Medulla oblongata (tissue), 1 donor: Measurements from ENCODE around the gene IFT52.
"Not testable (repeated sequence)": the region's sequence is repeated elsewhere in the genome, so short reads cannot be mapped to it uniquely, and the experiment has no call there.

Experiments used
- DNase-seq: peaks from one replicate; pipeline ENCODE4 v3.0.0-alpha.2; 2015; ENCODE audit errors: extremely low spot score

IFT52 gene

DNA sequence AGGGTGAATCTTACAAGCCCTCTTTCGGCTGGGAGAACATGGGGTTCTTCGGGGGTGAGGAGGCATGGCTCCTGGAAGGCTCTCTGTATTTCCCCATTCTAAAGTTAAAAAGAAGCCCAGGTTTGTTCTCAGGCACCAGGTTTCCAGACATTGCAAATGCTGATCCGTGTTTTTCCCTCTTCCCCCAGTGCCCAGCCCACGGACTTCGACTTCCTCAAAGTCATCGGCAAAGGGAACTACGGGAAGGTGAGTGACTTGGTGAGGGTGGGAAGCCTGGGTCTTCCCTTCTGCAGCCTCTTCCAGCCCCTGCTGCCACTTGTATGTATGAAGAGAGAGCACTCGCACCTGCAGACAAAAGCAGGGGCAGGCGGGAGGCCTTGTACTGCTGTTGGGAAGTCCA lies 23.3 kb upstream of the IFT52 start:
- DNase-seq = no peak

DNA sequence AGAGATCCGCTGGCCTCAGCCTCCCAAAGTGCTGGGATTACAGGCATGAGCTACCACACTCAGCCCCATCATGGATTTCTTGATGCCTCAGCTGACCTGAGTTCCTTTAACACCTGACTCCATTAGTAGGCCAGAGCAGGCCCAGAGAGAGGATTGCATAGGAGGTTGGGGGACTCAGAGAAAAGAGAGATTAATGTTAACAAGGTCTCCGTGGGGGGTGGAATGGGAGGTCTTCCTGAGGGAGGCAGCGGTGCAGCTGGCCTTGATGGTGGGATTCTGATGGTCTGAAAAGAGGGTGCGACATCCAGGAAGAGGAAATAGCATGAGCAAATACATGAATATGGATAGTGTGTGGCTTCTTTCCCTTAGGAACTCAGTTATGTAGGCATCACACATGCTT lies 22.0 kb upstream of the IFT52 start:
- no peak for DNase-seq

DNA sequence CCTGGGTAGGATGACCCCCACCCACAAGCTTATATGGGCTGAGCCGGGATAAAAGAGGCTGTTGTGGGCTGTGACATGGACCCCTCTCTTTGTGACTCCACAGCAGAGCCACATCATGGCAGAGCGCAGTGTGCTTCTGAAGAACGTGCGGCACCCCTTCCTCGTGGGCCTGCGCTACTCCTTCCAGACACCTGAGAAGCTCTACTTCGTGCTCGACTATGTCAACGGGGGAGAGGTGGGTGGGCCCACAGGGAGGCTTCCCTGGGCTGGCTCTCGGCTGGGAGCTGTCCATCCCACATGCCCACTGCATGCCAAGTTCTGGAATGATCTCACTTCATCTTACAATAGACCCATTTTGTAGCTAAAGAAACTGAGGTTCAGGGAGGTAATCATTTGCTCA lies 21.5 kb upstream of the IFT52 start:
- no peak for DNase-seq

DNA sequence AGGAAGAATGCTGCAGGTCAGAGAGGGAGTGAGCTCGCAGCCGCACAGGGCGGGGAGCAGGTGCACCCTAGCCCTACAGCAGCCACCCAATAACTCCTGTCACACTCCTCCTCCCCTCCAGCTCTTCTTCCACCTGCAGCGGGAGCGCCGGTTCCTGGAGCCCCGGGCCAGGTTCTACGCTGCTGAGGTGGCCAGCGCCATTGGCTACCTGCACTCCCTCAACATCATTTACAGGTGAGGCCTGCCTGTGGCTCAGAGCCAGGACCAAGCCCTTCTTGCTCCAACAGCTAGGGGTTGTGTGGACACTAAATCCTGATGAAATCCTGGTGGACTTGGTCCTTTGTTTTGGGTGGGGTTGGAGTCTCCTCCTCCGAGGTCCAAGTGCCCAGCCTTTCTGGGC lies 20.2 kb upstream of the IFT52 start:
- DNase-seq = no peak

DNA sequence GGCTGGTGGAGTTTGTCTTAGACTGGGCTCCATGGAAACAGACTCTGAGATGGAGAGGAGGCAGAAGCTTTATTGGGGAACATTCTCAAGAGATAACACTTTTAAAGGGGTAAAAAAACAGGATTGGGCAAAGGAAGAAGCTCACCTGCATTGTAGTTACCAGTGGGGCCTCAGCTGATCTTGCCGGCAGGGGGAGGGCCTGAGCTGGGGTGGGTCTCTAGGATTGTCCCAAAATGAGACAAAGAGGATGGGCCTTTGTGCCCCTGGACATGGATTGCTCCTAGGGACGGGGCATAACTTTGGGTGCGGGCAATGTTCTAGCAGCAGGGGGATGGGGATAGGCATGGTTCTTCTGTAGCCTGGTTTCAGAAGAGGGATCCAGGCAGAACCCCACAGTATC lies 19.4 kb upstream of the IFT52 start:
- DNase-seq = no peak

DNA sequence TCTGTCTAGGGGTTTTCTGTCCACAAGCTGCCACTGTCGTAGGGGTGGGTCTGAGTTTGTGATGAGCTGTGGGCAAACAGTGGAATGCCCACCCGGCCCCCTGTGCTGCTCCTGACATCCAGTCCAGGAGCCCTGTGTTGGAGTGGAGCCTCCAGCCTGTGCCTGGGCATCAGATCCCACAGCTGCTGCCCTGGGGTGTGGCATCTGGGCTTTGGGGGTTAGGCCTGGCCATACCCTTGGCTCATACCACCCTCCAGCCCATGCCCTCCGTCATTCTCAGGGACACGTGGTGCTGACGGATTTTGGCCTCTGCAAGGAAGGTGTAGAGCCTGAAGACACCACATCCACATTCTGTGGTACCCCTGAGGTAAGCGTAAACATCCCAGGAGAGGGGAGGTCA lies 19.0 kb upstream of the IFT52 start:
- no peak for DNase-seq

DNA sequence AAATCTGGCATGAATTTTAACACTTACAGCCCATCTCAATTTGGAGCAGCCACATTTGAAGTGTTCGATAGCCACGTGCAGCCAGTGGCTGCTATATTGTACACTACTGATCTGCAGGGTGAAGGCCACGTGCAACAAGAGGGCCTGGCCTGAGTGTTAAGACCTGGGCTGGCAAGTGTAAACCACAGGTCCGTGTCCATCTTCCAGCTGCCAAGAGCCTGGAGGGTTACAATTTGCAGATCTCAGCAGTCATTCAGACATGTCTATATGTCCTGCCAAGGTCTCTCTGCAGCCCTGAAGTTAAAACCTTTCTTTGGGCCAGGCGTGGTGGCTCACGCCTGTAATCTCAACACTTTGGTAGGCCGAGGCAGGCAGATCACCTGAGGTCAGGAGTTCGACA lies 17.8 kb upstream of the IFT52 start:
- DNase-seq = no peak

DNA sequence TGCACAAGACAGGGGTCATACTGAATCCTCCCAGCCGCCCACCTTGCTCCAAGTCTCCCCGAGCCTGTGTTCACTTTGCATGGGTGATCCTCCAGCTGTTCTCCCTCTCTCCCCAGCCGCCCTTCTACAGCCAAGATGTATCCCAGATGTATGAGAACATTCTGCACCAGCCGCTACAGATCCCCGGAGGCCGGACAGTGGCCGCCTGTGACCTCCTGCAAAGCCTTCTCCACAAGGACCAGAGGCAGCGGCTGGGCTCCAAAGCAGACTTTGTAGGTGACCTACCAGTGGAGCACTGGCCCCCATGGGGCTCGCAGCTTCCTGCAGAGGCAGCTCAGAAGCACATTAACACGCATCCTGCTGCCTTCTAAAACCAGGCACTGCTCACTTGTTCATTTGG lies 14.6 kb upstream of the IFT52 start:
- no peak for DNase-seq

DNA sequence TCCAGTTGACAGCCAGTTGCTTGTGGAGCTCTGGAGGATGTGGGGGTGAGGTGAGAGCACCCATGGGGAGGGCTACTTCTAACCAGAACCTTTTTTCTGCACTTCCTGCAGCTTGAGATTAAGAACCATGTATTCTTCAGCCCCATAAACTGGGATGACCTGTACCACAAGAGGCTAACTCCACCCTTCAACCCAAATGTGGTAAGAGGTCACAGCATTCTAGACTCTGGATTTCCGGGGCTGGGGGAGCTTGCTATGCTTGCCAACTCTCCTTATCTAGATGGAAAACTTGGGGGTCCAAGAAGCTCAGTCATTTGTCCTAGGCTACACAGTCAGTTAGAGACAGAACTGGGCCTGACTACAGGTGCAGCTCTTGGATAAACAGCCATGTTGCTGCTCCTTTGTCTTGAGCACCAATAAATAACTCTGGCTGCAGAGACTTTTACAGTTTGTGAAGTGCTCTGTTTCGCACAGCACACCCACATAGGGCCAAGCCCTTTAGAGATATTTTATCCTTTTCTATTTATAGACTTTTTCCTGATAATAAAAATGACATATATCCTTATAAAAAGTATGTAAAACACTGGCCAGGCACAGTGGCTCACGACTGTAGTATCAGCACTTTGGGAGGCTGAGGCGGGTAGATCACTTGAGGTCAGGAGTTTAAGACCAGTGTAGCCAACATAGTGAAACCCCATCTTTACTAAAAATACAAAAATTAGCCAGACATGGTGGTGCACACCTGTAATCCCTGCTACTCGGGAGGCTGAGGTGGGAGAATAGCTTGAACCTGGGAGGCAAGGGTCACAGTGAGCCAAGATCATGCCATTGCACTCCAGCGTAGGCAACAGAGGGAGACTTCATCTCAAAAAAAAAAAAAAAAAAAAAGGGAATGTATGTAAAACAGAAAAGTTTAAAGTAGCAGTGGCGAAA lies 10.6 kb upstream of the IFT52 start:
- no peak for DNase-seq

DNA sequence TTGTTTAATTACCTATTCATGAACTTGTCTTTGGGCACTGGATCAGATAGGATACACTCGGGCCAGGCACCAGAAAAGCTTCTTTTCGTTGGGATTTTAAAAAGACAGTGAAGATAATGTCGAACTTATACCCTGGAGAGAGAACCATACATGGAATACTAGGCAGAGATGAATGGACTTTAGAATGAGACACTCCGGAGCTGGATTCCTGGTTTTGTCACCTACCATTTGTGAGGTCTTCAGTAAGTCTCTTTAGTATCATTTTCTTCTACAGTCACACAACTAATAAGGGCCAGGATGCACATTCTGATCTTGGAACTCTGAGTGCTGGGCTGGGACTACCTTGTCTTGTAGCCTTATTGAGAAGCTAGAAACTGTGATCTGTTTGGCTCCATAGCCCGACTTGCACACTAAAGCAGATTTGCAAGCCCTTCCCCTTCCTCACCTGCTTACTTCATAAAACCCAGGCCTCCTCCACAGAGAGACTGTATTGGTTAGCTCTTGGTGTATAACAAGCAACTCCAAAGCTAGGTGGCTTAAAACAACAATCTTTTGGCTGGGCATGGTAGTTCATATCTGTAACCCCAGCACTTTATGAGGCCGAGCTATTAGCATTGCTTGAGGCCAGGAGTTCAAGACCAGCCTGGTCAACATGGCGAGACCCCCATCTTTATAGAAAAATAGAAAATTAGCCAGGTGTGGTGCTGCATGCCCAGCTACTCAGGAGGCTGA lies 7.4 kb upstream of the IFT52 start:
- DNase-seq = no peak

DNA sequence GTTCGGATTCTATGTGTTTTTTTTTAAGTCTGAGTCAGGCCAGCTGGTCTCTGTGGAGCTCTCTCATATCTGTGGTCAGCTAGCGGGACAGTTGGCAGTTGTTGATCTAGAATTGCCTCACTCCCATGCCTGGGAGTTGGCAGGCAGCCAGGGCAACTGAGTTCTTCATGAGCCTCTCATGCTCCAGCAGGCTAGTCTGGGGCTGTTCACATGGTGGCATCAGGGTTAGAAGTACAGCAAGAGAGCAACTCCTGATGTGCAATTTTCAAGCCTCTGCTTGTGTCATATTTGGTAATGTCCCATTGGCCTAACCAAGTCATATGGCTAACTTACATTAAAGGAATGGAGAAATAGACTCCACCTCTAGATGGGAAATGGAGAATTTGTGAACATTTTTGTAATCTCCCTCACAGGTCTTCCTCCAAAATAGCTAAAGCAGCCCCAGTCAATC lies 6.7 kb upstream of the IFT52 start:
- peak; percentile 82 for DNase-seq

DNA sequence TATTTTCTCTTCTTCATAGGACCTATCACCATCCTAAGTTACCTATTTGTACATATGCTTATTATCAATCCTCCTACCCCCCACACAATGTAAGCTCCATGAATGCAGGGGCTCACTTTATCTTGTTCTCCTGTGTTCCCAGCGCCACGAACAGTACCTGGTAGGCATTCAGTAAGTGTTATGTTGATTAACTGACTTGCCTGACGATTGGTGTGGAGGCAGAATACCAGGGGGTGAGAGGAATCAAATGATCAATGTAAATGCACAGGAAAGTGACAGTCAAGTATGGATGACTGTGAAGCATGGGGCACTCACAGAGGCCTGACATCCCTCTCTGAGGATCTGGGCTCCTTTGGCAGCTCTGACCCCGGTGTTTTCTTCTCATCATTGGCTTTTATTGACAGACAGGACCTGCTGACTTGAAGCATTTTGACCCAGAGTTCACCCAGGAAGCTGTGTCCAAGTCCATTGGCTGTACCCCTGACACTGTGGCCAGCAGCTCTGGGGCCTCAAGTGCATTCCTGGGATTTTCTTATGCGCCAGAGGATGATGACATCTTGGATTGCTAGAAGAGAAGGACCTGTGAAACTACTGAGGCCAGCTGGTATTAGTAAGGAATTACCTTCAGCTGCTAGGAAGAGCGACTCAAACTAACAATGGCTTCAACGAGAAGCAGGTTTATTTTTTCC lies 6.1 kb upstream of the IFT52 start:
- DNase-seq = no peak

DNA sequence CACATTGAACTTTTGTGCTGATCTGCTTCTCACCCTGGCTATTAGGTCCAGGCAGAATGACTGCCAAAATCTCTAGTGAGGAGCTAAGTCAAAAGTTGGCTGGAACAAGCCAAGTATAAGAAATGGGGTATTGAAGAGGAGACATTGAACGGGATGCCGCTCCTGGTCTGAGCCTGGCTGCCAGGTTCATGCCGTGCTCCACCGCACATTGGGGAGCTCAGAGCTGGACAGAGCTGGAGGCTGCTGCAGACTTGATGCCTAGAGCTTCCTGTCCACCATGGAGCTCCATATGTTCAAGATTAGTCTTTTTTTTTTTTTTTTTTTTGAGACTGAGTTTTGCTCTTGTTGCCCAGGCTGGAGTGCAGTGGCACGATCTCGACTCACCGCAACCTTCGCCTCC lies 4.1 kb upstream of the IFT52 start:
- DNase-seq = peak; percentile 61

DNA sequence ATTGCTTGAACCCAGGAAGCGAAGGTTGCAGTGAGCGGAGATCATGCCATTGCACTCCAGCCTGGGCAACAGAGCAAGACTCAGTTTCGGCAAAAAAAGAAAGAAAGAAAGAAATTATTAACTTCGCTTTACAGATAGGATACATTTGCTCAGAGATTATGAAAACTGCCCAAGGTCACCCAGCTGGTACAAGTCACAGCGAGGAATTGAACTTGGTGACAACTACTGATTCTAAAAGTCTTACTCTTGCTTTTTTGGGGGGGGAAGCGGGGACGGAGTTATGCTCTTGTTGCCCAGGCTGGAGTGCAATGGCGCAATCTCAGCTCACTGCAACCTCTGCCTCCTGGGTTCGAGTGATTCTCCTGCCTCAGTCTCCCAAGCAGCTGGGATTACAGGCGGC lies 2.2 kb upstream of the IFT52 start:
- DNase-seq = not testable (repeated sequence)

DNA sequence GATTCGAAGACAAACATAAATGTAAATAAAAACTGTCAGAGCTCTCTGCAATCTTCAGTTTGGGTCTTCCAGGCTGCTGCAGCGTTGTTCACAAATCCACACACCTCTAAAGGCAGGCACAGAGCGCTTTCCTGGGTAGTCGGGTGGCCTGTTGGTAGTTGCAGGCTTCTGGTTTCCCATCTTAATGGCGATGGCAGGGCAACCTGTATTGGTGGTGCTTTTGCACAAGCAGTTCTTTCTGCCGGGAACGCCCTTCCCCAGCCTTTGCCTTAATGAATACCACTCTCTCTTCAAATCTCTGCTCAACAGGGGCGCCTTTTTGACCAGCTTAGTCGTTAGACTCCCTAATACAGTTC lies 723 bp upstream of the IFT52 start:
- peak; percentile 13 for DNase-seq

DNA sequence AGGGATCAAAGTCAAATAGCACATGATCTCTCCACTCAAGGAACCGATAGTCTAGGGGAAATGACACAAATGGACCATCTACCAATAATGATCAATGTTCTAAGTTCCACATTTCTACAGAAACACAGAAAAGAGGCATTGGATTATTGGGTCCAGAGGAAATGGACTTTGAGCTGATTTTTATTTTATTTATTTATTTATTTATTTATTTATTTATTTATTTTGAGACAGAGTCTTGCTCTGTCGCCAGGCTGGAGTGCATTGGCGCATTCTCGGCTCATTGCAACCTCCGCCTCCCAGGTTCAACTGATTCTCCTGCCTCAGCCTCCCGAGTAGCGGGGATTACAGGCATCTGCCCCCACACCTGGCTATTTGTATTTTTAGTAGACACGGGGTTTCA lies 11.2 kb downstream of the IFT52 start:
- DNase-seq = not testable (repeated sequence)

DNA sequence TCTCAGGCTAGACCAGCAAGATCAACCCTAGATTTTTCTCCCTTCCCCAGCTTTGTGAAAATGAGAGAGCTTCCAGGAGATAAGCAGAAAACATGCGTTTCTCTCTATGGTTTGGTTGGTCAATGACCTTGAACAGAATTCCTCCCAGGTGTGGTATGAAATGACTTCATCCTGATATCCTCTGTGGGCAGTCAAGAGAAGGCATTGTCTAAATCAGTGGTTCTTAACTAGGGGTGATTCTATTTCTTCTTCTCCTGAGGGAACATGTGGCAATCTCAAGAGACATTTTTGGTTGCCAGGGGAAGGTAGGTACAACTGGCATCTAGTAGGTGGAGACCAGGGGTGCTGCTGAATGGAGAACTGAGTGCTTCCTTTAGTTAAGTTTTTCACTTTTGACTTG lies 12.4 kb downstream of the IFT52 start:
- DNase-seq = no peak

DNA sequence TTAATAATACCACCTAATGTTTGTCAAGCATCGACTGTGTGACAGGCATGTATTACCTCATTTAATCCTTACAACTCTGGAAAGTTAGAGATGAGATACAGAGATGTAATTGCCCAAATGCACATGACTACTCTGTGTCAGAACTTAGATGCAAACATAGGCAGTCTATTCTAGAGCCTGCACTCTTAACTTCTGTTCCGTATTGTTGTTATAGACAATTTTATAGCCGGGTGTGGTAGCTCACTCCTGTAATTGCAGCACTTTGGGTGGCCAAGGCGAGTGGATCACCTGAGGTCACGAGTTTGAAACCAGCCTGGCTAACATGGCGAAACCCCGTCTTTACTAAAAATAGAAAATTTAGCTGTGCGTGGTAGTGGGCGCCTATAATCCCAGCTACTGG lies 15.0 kb downstream of the IFT52 start:
- DNase-seq = no peak

DNA sequence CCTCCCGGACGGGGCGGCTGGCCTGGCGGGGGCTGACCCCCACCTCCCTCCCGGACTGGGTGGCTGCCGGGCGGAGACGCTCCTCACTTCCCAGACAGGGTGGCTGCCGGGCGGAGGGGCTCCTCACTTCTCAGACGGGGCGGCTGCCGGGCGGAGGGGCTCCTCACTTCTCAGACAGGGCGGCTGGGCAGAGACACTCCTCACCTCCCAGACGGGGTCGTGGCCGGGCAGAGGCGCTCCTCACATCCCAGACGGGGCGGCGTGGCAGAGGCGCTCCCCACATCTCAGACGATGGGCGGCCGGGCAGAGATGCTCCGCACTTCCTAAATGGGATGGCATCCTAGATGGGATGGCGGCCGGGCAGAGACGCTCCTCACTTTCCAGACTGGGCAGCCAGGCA lies 16.5 kb downstream of the IFT52 start:
- not testable (repeated sequence) for DNase-seq

DNA sequence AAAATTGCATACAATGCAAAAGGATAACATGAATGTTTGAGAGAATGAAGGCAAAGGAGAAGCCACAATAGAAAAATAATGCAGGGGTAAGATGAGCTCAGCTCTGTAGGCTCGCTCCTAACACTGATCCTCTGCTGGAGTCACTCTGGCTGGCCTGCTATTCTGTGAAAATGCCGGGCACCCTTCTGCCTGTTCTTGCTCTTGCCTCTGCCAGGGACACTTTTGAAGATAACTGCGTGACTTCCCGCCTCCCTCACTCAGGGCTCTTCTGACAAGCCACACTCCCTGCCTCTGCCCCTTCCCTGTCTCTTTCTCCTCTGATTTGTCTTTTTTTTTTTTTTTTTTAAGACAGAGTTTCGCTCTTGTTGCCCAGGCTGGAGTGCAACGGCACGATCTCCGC lies 40.9 kb downstream of the IFT52 start:
- no peak for DNase-seq

DNA sequence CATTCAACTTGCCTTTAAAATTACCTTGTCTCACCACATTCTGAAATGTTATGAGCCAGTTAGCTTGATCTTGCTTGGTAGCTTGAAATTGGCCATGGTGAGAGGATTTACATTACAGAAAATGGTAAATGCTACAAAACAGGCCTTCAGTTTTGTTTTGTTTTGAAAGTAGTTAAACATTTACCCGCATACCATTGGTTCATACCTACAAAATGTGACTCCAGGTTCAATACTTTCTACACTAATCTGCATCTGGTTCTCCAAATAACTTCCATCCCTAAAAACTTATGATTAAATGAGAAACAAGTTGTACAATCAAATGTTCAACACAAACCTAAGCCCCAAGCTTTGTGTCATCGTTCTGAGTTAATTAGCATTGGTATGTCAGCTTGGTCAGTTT lies 45.7 kb downstream of the IFT52 start:
- no peak for DNase-seq

DNA sequence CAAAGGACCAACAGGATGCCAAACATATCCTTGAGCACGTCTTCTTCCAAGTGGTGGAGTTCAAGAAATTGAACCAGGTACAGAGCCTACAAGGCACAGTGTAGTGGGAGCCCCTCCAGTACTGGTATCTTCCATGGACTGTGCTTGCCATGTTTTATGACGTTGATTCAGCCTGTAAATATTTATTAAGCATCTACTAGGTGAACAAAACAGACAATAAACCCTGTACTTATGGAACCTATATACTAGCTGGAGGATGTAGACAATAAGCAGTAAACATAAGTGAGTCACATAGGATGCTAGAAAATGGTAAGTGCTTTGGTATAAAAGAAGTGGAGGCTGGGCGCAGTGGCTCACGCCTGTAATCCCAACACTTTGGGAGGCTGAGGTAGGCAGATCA lies 51.8 kb downstream of the IFT52 start:
- no peak for DNase-seq
